GM21423 (cell line): Measurements from ENCODE around the gene RBM15B.

ENCODE experiments used
- ATAC-seq: cut with Tn5 transposase; IDR thresholded peaks from one replicate; pipeline ENCODE4 v1.9.1; 2021; ENCODE audit warnings: mild to moderate bottlenecking, moderate library complexity; ENCODE audit not compliant: unreplicated experiment

RBM15B gene

GRCh38 chr3:51436998-51437639, 46.0 kb downstream of the RBM15B start:
- no peak for ATAC-seq

- no peak for ATAC-seq
Observed at GRCh38 chr3:51441282-51442030, 50.4 kb downstream of the RBM15B start.

- no peak for ATAC-seq
Observed at GRCh38 chr3:51445544-51446280, 54.6 kb downstream of the RBM15B start.
